IMR-90 (cell line): Measurements from ENCODE around the gene CCDC18. TPM values are rescaled to one million over a fixed set of nuclear protein-coding genes. Genes with fewer than 3 reads are reported as not detected.

Experiments
- ATAC-seq: fragments of 200-7000 bp; cut with Tn5 transposase; 2 replicates; pipeline ENCODE4 v1.9.1; 2020; ENCODE audit warnings: low read depth, mild to moderate bottlenecking, moderate library complexity
- BruUV-seq: library from RNA; stranded (reverse); fragments of 400-500 nt; replicated peaks from 2 replicates; lab custom pipeline; 2021; lab: Mats Ljungman, UMichigan
- CTCF ChIA-PET: fragments of 300-600 bp; formaldehyde crosslinking; extraction: SDS; loops from one replicate; lab custom pipeline; 2021; ENCODE audit warnings: antibody characterized with exemption; lab: Yijun Ruan, JAX
- POLR2A ChIA-PET: fragments of 300-600 bp; sonication (Branson Sonifier 250); formaldehyde crosslinking; loops from one replicate; lab custom pipeline; 2022; ENCODE audit warnings: antibody characterized with exemption; ENCODE audit not compliant: unreplicated experiment; lab: Charles Lee
- DNase-seq: peaks from one replicate; pipeline ENCODE4 v3.0.0; 2013
- H2AFZ ChIP-seq: replicated peaks from 2 replicates; pipeline ENCODE3; 2013; ENCODE audit warnings: low read length, mild to moderate bottlenecking; ENCODE audit not compliant: poor library complexity
- H2AK5ac ChIP-seq: 2 replicates; pipeline ENCODE4 v1.6.1; 2013; ENCODE audit warnings: low read depth, low read length, inconsistent platforms
- H2AK9ac ChIP-seq: replicated peaks from 2 replicates; pipeline ENCODE3; 2013; ENCODE audit warnings: mild to moderate bottlenecking, low read depth, low read length, moderate library complexity; ENCODE audit not compliant: poor library complexity
- H2BK120ac ChIP-seq: 2 replicates; pipeline ENCODE4 v1.6.1; 2013; ENCODE audit warnings: low read depth, low read length, inconsistent platforms
- H2BK15ac ChIP-seq: 3 replicates; pipeline ENCODE4 v1.6.1; 2013; ENCODE audit warnings: low read depth, low read length, inconsistent platforms
- H2BK20ac ChIP-seq: 2 replicates; pipeline ENCODE4 v1.6.1; 2013; ENCODE audit warnings: low read depth, mild to moderate bottlenecking, inconsistent platforms, low read length, moderate library complexity
- H2BK5ac ChIP-seq: 2 replicates; pipeline ENCODE4 v1.6.1; 2013; ENCODE audit warnings: mild to moderate bottlenecking, low read depth, low read length, inconsistent platforms; ENCODE audit not compliant: poor library complexity, severe bottlenecking
- H3K14ac ChIP-seq: replicated peaks from 2 replicates; pipeline ENCODE4 v1.6.1; 2013; ENCODE audit warnings: low read depth, low read length, inconsistent platforms
- H3K18ac ChIP-seq: 2 replicates; pipeline ENCODE4 v1.6.1; 2013; ENCODE audit warnings: low read depth, low read length, control low read depth
- H3K23ac ChIP-seq: 2 replicates; pipeline ENCODE4 v1.6.1; 2013; ENCODE audit warnings: low read depth, low read length, inconsistent platforms
- H3K27ac ChIP-seq: 2 replicates; pipeline ENCODE4 v1.5.1; 2013; ENCODE audit warnings: mild to moderate bottlenecking, control low read depth, low read length; ENCODE audit not compliant: insufficient read depth
- H3K27me3 ChIP-seq: 2 replicates; pipeline ENCODE4 v1.6.1; 2013; ENCODE audit warnings: low read length; ENCODE audit not compliant: control insufficient read depth, insufficient read depth
- H3K36me3 ChIP-seq: 2 replicates; pipeline ENCODE4 v1.6.1; 2013; ENCODE audit warnings: low read length, mixed read lengths; ENCODE audit not compliant: control insufficient read depth, insufficient read depth
- H3K4ac ChIP-seq: 2 replicates; pipeline ENCODE4 v1.6.1; 2013; ENCODE audit warnings: low read depth, low read length, inconsistent platforms
- H3K4me1 ChIP-seq: 2 replicates; pipeline ENCODE4 v1.6.1; 2013; ENCODE audit warnings: low read length, mixed read lengths; ENCODE audit not compliant: control insufficient read depth, insufficient read depth
- H3K4me2 ChIP-seq: 2 replicates; pipeline ENCODE4 v1.6.1; 2013; ENCODE audit warnings: low read depth, mild to moderate bottlenecking, control low read depth, low read length, moderate library complexity
- H3K4me3 ChIP-seq: 2 replicates; pipeline ENCODE4 v1.5.1; 2013; ENCODE audit warnings: low read depth, mild to moderate bottlenecking, control low read depth, low read length, moderate library complexity; ENCODE audit not compliant: insufficient read depth
- H3K56ac ChIP-seq: 2 replicates; pipeline ENCODE4 v1.6.1; 2013; ENCODE audit warnings: low read length, inconsistent platforms; ENCODE audit not compliant: insufficient read depth; ENCODE audit errors: extremely low read depth
- H3K79me1 ChIP-seq, 2 experiments: 2 replicates each; pipeline ENCODE4 v1.6.1; 2013; ENCODE audit warnings: low read length in 2 of 2, inconsistent platforms in 1 of 2, low read depth in 1 of 2
- H3K9ac ChIP-seq: 2 replicates; pipeline ENCODE4 v1.6.1; 2013; ENCODE audit warnings: low read depth, low read length, control low read depth
- H3K9me1 ChIP-seq: 2 replicates; pipeline ENCODE4 v1.6.1; 2013; ENCODE audit warnings: low read length, inconsistent platforms; ENCODE audit not compliant: insufficient read depth
- H3K9me3 ChIP-seq: 2 replicates; pipeline ENCODE4 v1.6.1; 2013; ENCODE audit warnings: low read length; ENCODE audit not compliant: control insufficient read depth, insufficient read depth
- H4K20me1 ChIP-seq: 2 replicates; pipeline ENCODE4 v1.6.1; 2013; ENCODE audit warnings: low read length, inconsistent platforms; ENCODE audit not compliant: insufficient read depth
- H4K5ac ChIP-seq: 2 replicates; pipeline ENCODE4 v1.6.1; 2013; ENCODE audit warnings: mild to moderate bottlenecking, low read depth, low read length, control low read depth
- H4K8ac ChIP-seq, 2 experiments: 2 replicates each; pipeline ENCODE4 v1.6.1; 2013; ENCODE audit warnings: low read depth in 2 of 2, low read length in 2 of 2, control low read depth in 1 of 2, inconsistent platforms in 1 of 2
- H4K91ac ChIP-seq: 2 replicates; pipeline ENCODE4 v1.6.1; 2013; ENCODE audit warnings: low read depth, low read length, inconsistent platforms; ENCODE audit not compliant: insufficient read depth
- BHLHE40 ChIP-seq: fragments of 150-350 bp; IDR thresholded peaks from 2 replicates; pipeline ENCODE4 v1.6.1; 2016; ENCODE audit warnings: mild to moderate bottlenecking, low read depth, low read length
- CEBPB ChIP-seq: IDR thresholded peaks from 2 replicates; pipeline ENCODE4 v1.6.1; 2012; ENCODE audit warnings: low read depth, low read length, improper control_type of control experiment
- CHD1 ChIP-seq: IDR thresholded peaks from 2 replicates; pipeline ENCODE4 v1.6.1; 2012; ENCODE audit warnings: low read depth, low read length, improper control_type of control experiment
- CTCF ChIP-seq: conservative IDR thresholded peaks from 2 replicates; pipeline ENCODE4 v1.5.1; 2012; ENCODE audit warnings: mild to moderate bottlenecking, low read depth, low read length, improper control_type of control experiment
- ELK1 ChIP-seq: fragments of 150-350 bp; IDR thresholded peaks from 2 replicates; pipeline ENCODE4 v1.6.1; 2016; ENCODE audit warnings: low read depth, mild to moderate bottlenecking, low read length, moderate library complexity, borderline replicate concordance
- FOS ChIP-seq: fragments of 150-350 bp; IDR thresholded peaks from 2 replicates; pipeline ENCODE4 v1.6.1; 2016; ENCODE audit warnings: low read depth, low read length
- MAFK ChIP-seq: IDR thresholded peaks from 2 replicates; pipeline ENCODE4 v1.6.1; 2012; ENCODE audit warnings: low read depth, low read length, improper control_type of control experiment
- MAZ ChIP-seq: IDR thresholded peaks from 2 replicates; pipeline ENCODE4 v1.6.1; 2012; ENCODE audit warnings: low read depth, mild to moderate bottlenecking, low read length, improper control_type of control experiment, moderate library complexity, borderline replicate concordance
- MXI1 ChIP-seq: IDR thresholded peaks from 2 replicates; pipeline ENCODE4 v1.6.1; 2012; ENCODE audit warnings: low read depth, mild to moderate bottlenecking, low read length, moderate library complexity, borderline replicate concordance
- NFE2L2 ChIP-seq: fragments of 150-350 bp; IDR thresholded peaks from 2 replicates; pipeline ENCODE4 v1.6.1; 2016; ENCODE audit warnings: low read depth, mild to moderate bottlenecking, low read length
- POLR2A ChIP-seq: IDR thresholded peaks from 2 replicates; pipeline ENCODE4 v1.6.1; 2012; ENCODE audit warnings: mild to moderate bottlenecking, low read depth, low read length
- RAD21 ChIP-seq: IDR thresholded peaks from 2 replicates; pipeline ENCODE4 v1.6.1; 2012; ENCODE audit warnings: low read length, improper control_type of control experiment
- RCOR1 ChIP-seq: IDR thresholded peaks from 2 replicates; pipeline ENCODE4 v1.6.1; 2012; ENCODE audit warnings: mild to moderate bottlenecking, low read length, improper control_type of control experiment; ENCODE audit not compliant: insufficient replicate concordance
- RFX5 ChIP-seq: IDR thresholded peaks from 2 replicates; pipeline ENCODE4 v1.8.0; 2012; ENCODE audit warnings: low read depth, mild to moderate bottlenecking, low read length, moderate library complexity
- SMC3 ChIP-seq: fragments of 150-350 bp; IDR thresholded peaks from 2 replicates; pipeline ENCODE4 v1.6.1; 2016; ENCODE audit warnings: low read depth, mild to moderate bottlenecking, antibody characterized with exemption, low read length, moderate library complexity
- USF2 ChIP-seq: fragments of 150-350 bp; IDR thresholded peaks from 2 replicates; pipeline ENCODE4 v1.6.1; 2017; ENCODE audit warnings: mild to moderate bottlenecking, antibody characterized with exemption, low read length, low read depth
- WGBS, 2 experiments: methylation state at CpG; one replicate each; pipeline versions ENCODE4 v1.1.5 to v1.1.7; 2013; ENCODE audit warnings: missing lambda C conversion rate in 2 of 2; ENCODE audit not compliant: insufficient read length in 1 of 2; ENCODE audit errors: extremely low coverage in 2 of 2; 5-methylcytosine and 5-hydroxymethylcytosine counted together
- dilution Hi-C: fragments of 300-500 bp; cut with HindIII; formaldehyde crosslinking; loops from one replicate; pipeline ENCODE4 v1.14.3; 2018; ENCODE audit warnings: low sequenced_read_pairs; ENCODE audit not compliant: unreplicated experiment
- in situ Hi-C: fragments of 300-500 bp; cut with MboI; formaldehyde crosslinking; loops from 3 replicates; pipeline ENCODE4 v1.14.3; 2019; ENCODE audit warnings: low sequenced_read_pairs, inconsistent platforms, mixed read lengths
- intact Hi-C: fragments of 100-400 bp; cut with micrococcal nuclease; formaldehyde crosslinking; loops from 2 replicates; pipeline ENCODE4 v1.10.0; 2022
- polyA plus RNA-seq, 3 experiments: library from polyadenylated mRNA; depleted of rRNA; stranded (reverse); fragments of >200 nt; gene quantifications; 2 replicates each; pipeline ENCODE4 v1.2.3, GENCODE V29; 2012; ENCODE audit warnings: low replicate concordance in 1 of 3
- total RNA-seq: library from RNA; depleted of rRNA; stranded (reverse); fragments of >200 nt; gene quantifications from 2 replicates; pipeline ENCODE4 v1.2.3, GENCODE V29; 2012

Gene CCDC18
- total and polyA plus RNA-seq, 2 of the 4 experiments (the other 2 are of a cell fraction) = 5.5 to 7.3 TPM

GRCh38 chr1:93150729-93151128 lies 29.8 kb upstream of the CCDC18 start:
- ChIA-PET POLR2A (no interaction called here), CTCF (no interaction called here)
- H3K4ac ChIP-seq = no peak overlapping the region
- H3K14ac ChIP-seq = no peak overlapping the region
- DNase-seq (no peak), ATAC-seq (no peak)
- H3K56ac ChIP-seq = no peak overlapping the region
- no peak overlapping the region for H4K8ac ChIP-seq
- no peaks in the 10 kb centered on the region for H3K4me1 ChIP-seq
- no peaks in the 10 kb centered on the region; the same call in 1 of the 2 replicates for H4K20me1 ChIP-seq
- peaks cover 15% of the 10 kb centered on the region for H3K36me3 ChIP-seq
- H3K9me1 ChIP-seq = peaks cover 6% of the 10 kb centered on the region; the same call in 1 of the 2 replicates
- WGBS, 2 experiments = no CpG with 5 or more reads among the region's 1 CpG
- no peak overlapping the region for H3K4me3 ChIP-seq
- no peak overlapping the region for H2BK5ac ChIP-seq
- H3K27ac ChIP-seq = no peak overlapping the region
- TF ChIP-seq CEBPB = no peak
- no peak for TF ChIP-seq NFE2L2
- TF ChIP-seq POLR2A = no peak
- no peak for TF ChIP-seq RAD21
- TF ChIP-seq RFX5 = no peak
- TF ChIP-seq RCOR1 = no peak
- no peak for TF ChIP-seq CHD1
- TF ChIP-seq MXI1 = no peak
- no peak for TF ChIP-seq MAZ
- no peak for TF ChIP-seq ELK1
- TF ChIP-seq CTCF = no peak
- TF ChIP-seq BHLHE40 = no peak
- no peak for TF ChIP-seq FOS
- TF ChIP-seq SMC3 = no peak
- TF ChIP-seq MAFK = no peak
- TF ChIP-seq USF2 = no peak
- no peaks in the 10 kb centered on the region for H3K27me3 ChIP-seq
- H3K79me1 ChIP-seq = peaks cover 17 to 35% of the 10 kb centered on the region in 2 experiments; a peak in 3 of 4 replicates
- no peak overlapping the region for H4K5ac ChIP-seq
- no peak overlapping the region for H2BK15ac ChIP-seq
- no peak overlapping the region for H2BK20ac ChIP-seq
- no peak overlapping the region for H2AK9ac ChIP-seq
- dilution Hi-C loops (no loop called here), intact Hi-C loops (no loop called here), in situ Hi-C loops (no loop called here)
- no peak overlapping the region for H2BK120ac ChIP-seq
- no peak overlapping the region for H3K4me2 ChIP-seq
- no peak overlapping the region for H2AFZ ChIP-seq
- no peak overlapping the region for H3K18ac ChIP-seq
- H3K9me3 ChIP-seq = no peaks in the 10 kb centered on the region
- H3K9ac ChIP-seq = no peak overlapping the region
- no peak overlapping the region for H4K91ac ChIP-seq
- no TSS peak for BruUV-seq
- H2AK5ac ChIP-seq = no peak overlapping the region
- no peak overlapping the region for H3K23ac ChIP-seq
